SK-N-SH (cell line): Measurements from ENCODE around the gene DCP1B. TPM values are rescaled to one million over a fixed set of nuclear protein-coding genes. Genes with fewer than 3 reads are reported as not detected.

Experiments
- CTCF ChIA-PET: fragments of 300-600, 350-600 bp; formaldehyde crosslinking; extraction: SDS; loops from one replicate; lab custom pipeline; 2021; lab: Yijun Ruan, JAX
- POLR2A ChIA-PET: fragments of 350-600 bp; sonication (Branson Sonifier 250); formaldehyde crosslinking; extraction: SDS; loops from one replicate; lab custom pipeline; 2020; ENCODE audit warnings: antibody characterized with exemption, inconsistent platforms; lab: Yijun Ruan, JAX
- DNase-seq: peaks from one replicate; pipeline ENCODE4 v3.0.0; 2012
- H2AFZ ChIP-seq: fragments of 200-600 bp; sonication (generic); 2 replicates; pipeline ENCODE4 v1.8.1; 2016; ENCODE audit warnings: antibody characterized with exemption, mild to moderate bottlenecking, low read depth
- H3F3A ChIP-seq: fragments of 200-600 bp; sonication (generic); replicated peaks from 2 replicates; pipeline ENCODE3; 2016; ENCODE audit warnings: antibody characterized with exemption, mild to moderate bottlenecking; ENCODE audit not compliant: insufficient read depth
- H3K27ac ChIP-seq, 2 experiments: fragments of 200-500 bp in 1 of 2; fragments of 200-600 bp in 1 of 2; sonication (Bioruptor generic) in 1 of 2; sonication (generic), shearing (Covaris generic) in 1 of 2; 2 replicates each; pipeline versions ENCODE4 v1.5.1 to v1.6.1; 2014 to 2016; ENCODE audit warnings: low read depth in 2 of 2, inconsistent platforms in 1 of 2, low read length in 1 of 2, mild to moderate bottlenecking in 1 of 2, mixed read lengths in 1 of 2
- H3K27me3 ChIP-seq: fragments of 200-600 bp; sonication (generic), shearing (Covaris generic); 2 replicates; pipeline ENCODE4 v1.6.1; 2016; ENCODE audit warnings: mixed run types; ENCODE audit not compliant: insufficient read depth
- H3K36me3 ChIP-seq, 2 experiments: fragments of 200-500 bp in 1 of 2; fragments of 200-600 bp in 1 of 2; sonication (Bioruptor generic) in 1 of 2; sonication (generic) in 1 of 2; replicated peaks in 1 of 2; 2 replicates each; pipeline versions ENCODE3 to v1.5.1; 2014 to 2016; ENCODE audit warnings: low read length in 1 of 2, mild to moderate bottlenecking in 1 of 2; ENCODE audit not compliant: insufficient read depth in 2 of 2, control insufficient read depth in 1 of 2
- H3K4me1 ChIP-seq, 2 experiments: fragments of 200-500 bp in 1 of 2; fragments of 200-600 bp in 1 of 2; sonication (Bioruptor generic) in 1 of 2; sonication (generic), shearing (Covaris generic) in 1 of 2; 2 replicates each; pipeline versions ENCODE4 v1.5.1 to v1.6.1; 2014 to 2016; ENCODE audit warnings: low read depth in 1 of 2, low read length in 1 of 2, mixed run types in 1 of 2; ENCODE audit not compliant: insufficient read depth in 2 of 2, control insufficient read depth in 1 of 2
- H3K4me2 ChIP-seq: fragments of 200-600 bp; sonication (generic), shearing (Covaris generic); 2 replicates; pipeline ENCODE4 v1.6.1; 2017; ENCODE audit warnings: mixed run types
- H3K4me3 ChIP-seq, 2 experiments: fragments of 200-500 bp in 1 of 2; fragments of 200-600 bp in 1 of 2; sonication (Bioruptor generic) in 1 of 2; sonication (generic), shearing (Covaris generic) in 1 of 2; 2 replicates each; pipeline versions ENCODE4 v1.5.1 to v1.8.1; 2014 to 2016; ENCODE audit warnings: low read depth in 2 of 2, inconsistent platforms in 1 of 2, low read length in 1 of 2, mild to moderate bottlenecking in 1 of 2, mixed read lengths in 1 of 2, moderate library complexity in 1 of 2
- H3K79me2 ChIP-seq: fragments of 200-600 bp; sonication (generic); 2 replicates; pipeline ENCODE4 v1.8.1; 2017; ENCODE audit warnings: mild to moderate bottlenecking; ENCODE audit not compliant: insufficient read depth
- H3K9ac ChIP-seq: fragments of 200-600 bp; sonication (generic); 2 replicates; pipeline ENCODE4 v1.6.1; 2017; ENCODE audit warnings: mixed run types
- H3K9me2 ChIP-seq: fragments of 200-600 bp; sonication (generic); 2 replicates; pipeline ENCODE4 v1.6.1; 2017; ENCODE audit warnings: mixed run types
- H3K9me3 ChIP-seq: fragments of 200-600 bp; sonication (generic); 2 replicates; pipeline ENCODE4 v1.6.1; 2017; ENCODE audit warnings: mixed run types, mild to moderate bottlenecking, moderate library complexity
- H4K20me1 ChIP-seq: fragments of 200-600 bp; sonication (generic); 2 replicates; pipeline ENCODE4 v1.6.1; 2017; ENCODE audit warnings: mild to moderate bottlenecking, mixed run types; ENCODE audit not compliant: insufficient read depth
- EZH2phosphoT487 ChIP-seq: fragments of 200-600 bp; sonication (generic); IDR thresholded peaks from 2 replicates; pipeline ENCODE4 v1.6.1; 2017; ENCODE audit warnings: low read depth, mixed run types, mild to moderate bottlenecking, antibody characterized with exemption, moderate library complexity, borderline replicate concordance
- FOXM1 ChIP-seq: IDR thresholded peaks from 2 replicates; pipeline ENCODE4 v1.4.0; 2012; ENCODE audit warnings: low read depth, mild to moderate bottlenecking
- GABPA ChIP-seq: IDR thresholded peaks from 2 replicates; pipeline ENCODE4 v1.4.0; 2012; ENCODE audit warnings: low read depth, mild to moderate bottlenecking
- GATA2 ChIP-seq: sonication (generic); formaldehyde crosslinking; IDR thresholded peaks from 2 replicates; pipeline ENCODE4 v1.5.0; 2020; ENCODE audit warnings: mild to moderate bottlenecking, missing genetic modification reagents
- JUND ChIP-seq: IDR thresholded peaks from 2 replicates; pipeline ENCODE4 v1.4.0; 2012
- MEF2A ChIP-seq: IDR thresholded peaks from 2 replicates; pipeline ENCODE4 v1.4.0; 2012; ENCODE audit warnings: low read depth, borderline replicate concordance
- NFIC ChIP-seq: IDR thresholded peaks from 2 replicates; pipeline ENCODE4 v1.4.0; 2012; ENCODE audit warnings: borderline replicate concordance
- NRF1 ChIP-seq: IDR thresholded peaks from 2 replicates; pipeline ENCODE4 v1.6.1; 2012; ENCODE audit warnings: low read depth, mild to moderate bottlenecking, low read length
- RAD21 ChIP-seq: IDR thresholded peaks from 2 replicates; pipeline ENCODE4 v1.6.1; 2012; ENCODE audit warnings: mild to moderate bottlenecking, low read length
- RCOR1 ChIP-seq: fragments of 150-350 bp; IDR thresholded peaks from 2 replicates; pipeline ENCODE4 v1.6.1; 2017; ENCODE audit warnings: antibody characterized with exemption, low read length
- RFX5 ChIP-seq: IDR thresholded peaks from 2 replicates; pipeline ENCODE4 v1.6.1; 2012; ENCODE audit warnings: mild to moderate bottlenecking, improper control_type of control experiment, low read length
- RXRA ChIP-seq: IDR thresholded peaks from 2 replicates; pipeline ENCODE4 v1.4.0; 2012; ENCODE audit warnings: low read depth, mild to moderate bottlenecking, borderline replicate concordance
- SIN3A ChIP-seq: IDR thresholded peaks from 2 replicates; pipeline ENCODE4 v1.6.1; 2012; ENCODE audit warnings: low read depth, mild to moderate bottlenecking, low read length, moderate library complexity, borderline replicate concordance
- SMC3 ChIP-seq: IDR thresholded peaks from 2 replicates; pipeline ENCODE4 v1.6.1; 2012; ENCODE audit warnings: low read depth, low read length, improper control_type of control experiment
- TAF1 ChIP-seq: IDR thresholded peaks from 2 replicates; pipeline ENCODE4 v1.6.1; 2012; ENCODE audit warnings: low read depth, mild to moderate bottlenecking, low read length, moderate library complexity, borderline replicate concordance
- TCF12 ChIP-seq: IDR thresholded peaks from 2 replicates; pipeline ENCODE4 v1.4.0; 2012
- TEAD4 ChIP-seq: IDR thresholded peaks from 2 replicates; pipeline ENCODE4 v1.4.0; 2012; ENCODE audit warnings: mild to moderate bottlenecking, borderline replicate concordance; ENCODE audit not compliant: insufficient read depth
- YY1 ChIP-seq: IDR thresholded peaks from 2 replicates; pipeline ENCODE4 v1.4.0; 2012; ENCODE audit warnings: low read depth, mild to moderate bottlenecking
- WGBS: methylation state at CpG from one replicate; pipeline ENCODE4 v1.1.6; 2017; ENCODE audit warnings: low lambda C conversion rate; 5-methylcytosine and 5-hydroxymethylcytosine counted together
- polyA plus RNA-seq, 3 experiments: library from polyadenylated mRNA; depleted of rRNA; stranded (reverse); fragments of >200 nt; gene quantifications; 2 replicates each; pipeline ENCODE4 v1.2.3, GENCODE V29; 2012
- TF ChIP-seq, protein P1 (sequence below): IDR thresholded peaks from 2 replicates; pipeline ENCODE4 v1.4.0; 2012; ENCODE audit warnings: low read depth, borderline replicate concordance
- TF ChIP-seq, protein P2 (sequence below): IDR thresholded peaks from 2 replicates; pipeline ENCODE4 v1.6.1; 2012; ENCODE audit warnings: mild to moderate bottlenecking, low read depth, low read length, moderate library complexity
- TF ChIP-seq, protein P3 (sequence below): fragments of 150-350 bp; IDR thresholded peaks from 2 replicates; pipeline ENCODE4 v1.6.1; 2016; ENCODE audit warnings: mild to moderate bottlenecking, low read depth, low read length
- TF ChIP-seq, protein P4 (sequence below): IDR thresholded peaks from 2 replicates; pipeline ENCODE4 v1.4.0; 2012; ENCODE audit warnings: low read depth

DCP1B gene
- polyA plus RNA-seq, 1 of the 3 experiments (the other 2 are of a cell fraction): 18.8 TPM

DNA sequence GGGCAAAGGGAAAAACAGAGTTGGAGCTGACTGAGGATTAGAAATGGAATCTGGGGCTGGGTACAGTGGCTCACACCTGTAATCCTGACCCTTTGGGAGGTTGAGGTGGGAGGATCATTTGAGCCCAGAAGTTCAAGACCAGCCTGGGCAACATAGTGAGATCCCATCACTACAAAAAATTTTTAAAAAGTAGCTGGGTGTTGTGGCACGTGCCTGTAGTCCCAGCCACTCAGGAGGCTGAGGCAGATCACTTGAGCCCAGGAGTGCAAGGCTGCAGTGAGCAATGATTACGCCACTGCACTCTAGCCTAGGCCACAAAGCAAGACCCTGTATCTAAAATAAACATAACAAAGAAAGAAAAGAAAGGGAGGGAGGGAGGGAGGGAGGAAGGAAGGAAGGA is 14.9 kb upstream of the DCP1B start:
- Histone ChIP-seq H3F3A (no peaks in the 10 kb centered on the region), H2AFZ (no peak overlapping the region), H3K9ac (no peak overlapping the region), H3K27me3 (peaks cover 6% of the 10 kb centered on the region; the same call in 1 of the 2 replicates), H4K20me1 (no peaks in the 10 kb centered on the region), H3K4me2 (no peak overlapping the region), H3K27ac (no peak overlapping the region), H3K4me3 (no peak overlapping the region), H3K4me1 (peaks cover 0 to 30% of the 10 kb centered on the region in 2 experiments; a peak in 2 of 4 replicates), H3K9me2 (no peaks in the 10 kb centered on the region), H3K9me3 (no peaks in the 10 kb centered on the region), H3K79me2 (no peaks in the 10 kb centered on the region), H3K36me3 (no peaks in the 10 kb centered on the region)
- DNase-seq: no peak
- WGBS: 43% methylated on average over 2 of the region's 2 CpGs
- CTCF ChIA-PET: interaction anchor here (0.9 to 3.2 kb wide), 6 partner anchors 8 to 564 kb away, joined by 3 to 19 read pairs (median 4); no protein-coding TSS in a partner anchor
- TF ChIP-seq YY1: no peak
- no peak for TF ChIP-seq SMC3
- no peak for TF ChIP-seq RAD21
- no peak for TF ChIP-seq RFX5
- TF ChIP-seq NRF1: no peak
- POLR2A ChIA-PET: no interaction called here

DNA sequence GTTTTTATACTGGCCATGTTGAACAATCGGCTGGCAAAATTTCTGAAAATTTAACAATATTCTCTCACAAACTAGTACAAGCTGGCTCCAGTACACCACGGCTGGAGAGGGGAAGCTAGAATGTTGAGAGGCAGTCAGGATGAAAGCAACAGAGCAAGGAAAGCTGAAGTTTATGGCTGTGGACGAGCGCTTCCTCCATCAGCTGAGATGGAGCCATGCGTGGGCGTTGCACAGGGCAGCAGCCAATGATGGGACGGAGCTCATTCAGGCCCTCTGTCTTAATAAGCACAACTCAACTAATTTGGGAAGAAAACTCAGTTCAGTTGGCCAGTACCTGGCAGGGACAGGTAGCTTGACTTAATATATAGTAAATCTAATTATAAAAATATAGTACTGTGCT is 14.1 kb upstream of the DCP1B start:
- no peak for DNase-seq
- H3K27me3 ChIP-seq: no peaks in the 10 kb centered on the region; the same call in 1 of the 2 replicates
- no peaks in the 10 kb centered on the region for H3K9me2 ChIP-seq
- no peaks in the 10 kb centered on the region for H3F3A ChIP-seq
- WGBS: 79% methylated on average over 7 of the region's 7 CpGs
- H3K27ac ChIP-seq: no peak overlapping the region
- H3K4me1 ChIP-seq: peaks cover 0 to 37% of the 10 kb centered on the region in 2 experiments; a peak in 2 of 4 replicates
- ChIA-PET POLR2A (interaction anchor here (1.0 kb wide), 1 partner anchor 14 kb away, joined by 4 read pairs; the partner anchor contains the start of gene DCP1B), CTCF (interaction anchor here (1.0 to 3.9 kb wide), 9 partner anchors 9 to 565 kb away, joined by 3 to 19 read pairs (median 5); partner anchors contain the start of gene DCP1B)
- no peaks in the 10 kb centered on the region for H4K20me1 ChIP-seq
- H3K9ac ChIP-seq: no peak overlapping the region
- H3K4me2 ChIP-seq: no peak overlapping the region
- no peaks in the 10 kb centered on the region for H3K9me3 ChIP-seq
- no peaks in the 10 kb centered on the region for H3K79me2 ChIP-seq
- H3K4me3 ChIP-seq: no peak overlapping the region
- TF ChIP-seq EZH2phosphoT487 (no peak), SIN3A (no peak), SMC3 (no peak), TEAD4 (no peak), NRF1 (no peak), MEF2A (no peak), TAF1 (no peak), GATA2 (no peak), FOXM1 (no peak), RXRA (no peak), NFIC (no peak), RAD21 (no peak), RCOR1 (no peak), JUND (no peak), GABPA (no peak), TCF12 (no peak)
- TF ChIP-seq, protein P1, sequence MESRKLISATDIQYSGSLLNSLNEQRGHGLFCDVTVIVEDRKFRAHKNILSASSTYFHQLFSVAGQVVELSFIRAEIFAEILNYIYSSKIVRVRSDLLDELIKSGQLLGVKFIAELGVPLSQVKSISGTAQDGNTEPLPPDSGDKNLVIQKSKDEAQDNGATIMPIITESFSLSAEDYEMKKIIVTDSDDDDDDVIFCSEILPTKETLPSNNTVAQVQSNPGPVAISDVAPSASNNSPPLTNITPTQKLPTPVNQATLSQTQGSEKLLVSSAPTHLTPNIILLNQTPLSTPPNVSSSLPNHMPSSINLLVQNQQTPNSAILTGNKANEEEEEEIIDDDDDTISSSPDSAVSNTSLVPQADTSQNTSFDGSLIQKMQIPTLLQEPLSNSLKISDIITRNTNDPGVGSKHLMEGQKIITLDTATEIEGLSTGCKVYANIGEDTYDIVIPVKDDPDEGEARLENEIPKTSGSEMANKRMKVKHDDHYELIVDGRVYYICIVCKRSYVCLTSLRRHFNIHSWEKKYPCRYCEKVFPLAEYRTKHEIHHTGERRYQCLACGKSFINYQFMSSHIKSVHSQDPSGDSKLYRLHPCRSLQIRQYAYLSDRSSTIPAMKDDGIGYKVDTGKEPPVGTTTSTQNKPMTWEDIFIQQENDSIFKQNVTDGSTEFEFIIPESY: no peak
- TF ChIP-seq, protein P2, sequence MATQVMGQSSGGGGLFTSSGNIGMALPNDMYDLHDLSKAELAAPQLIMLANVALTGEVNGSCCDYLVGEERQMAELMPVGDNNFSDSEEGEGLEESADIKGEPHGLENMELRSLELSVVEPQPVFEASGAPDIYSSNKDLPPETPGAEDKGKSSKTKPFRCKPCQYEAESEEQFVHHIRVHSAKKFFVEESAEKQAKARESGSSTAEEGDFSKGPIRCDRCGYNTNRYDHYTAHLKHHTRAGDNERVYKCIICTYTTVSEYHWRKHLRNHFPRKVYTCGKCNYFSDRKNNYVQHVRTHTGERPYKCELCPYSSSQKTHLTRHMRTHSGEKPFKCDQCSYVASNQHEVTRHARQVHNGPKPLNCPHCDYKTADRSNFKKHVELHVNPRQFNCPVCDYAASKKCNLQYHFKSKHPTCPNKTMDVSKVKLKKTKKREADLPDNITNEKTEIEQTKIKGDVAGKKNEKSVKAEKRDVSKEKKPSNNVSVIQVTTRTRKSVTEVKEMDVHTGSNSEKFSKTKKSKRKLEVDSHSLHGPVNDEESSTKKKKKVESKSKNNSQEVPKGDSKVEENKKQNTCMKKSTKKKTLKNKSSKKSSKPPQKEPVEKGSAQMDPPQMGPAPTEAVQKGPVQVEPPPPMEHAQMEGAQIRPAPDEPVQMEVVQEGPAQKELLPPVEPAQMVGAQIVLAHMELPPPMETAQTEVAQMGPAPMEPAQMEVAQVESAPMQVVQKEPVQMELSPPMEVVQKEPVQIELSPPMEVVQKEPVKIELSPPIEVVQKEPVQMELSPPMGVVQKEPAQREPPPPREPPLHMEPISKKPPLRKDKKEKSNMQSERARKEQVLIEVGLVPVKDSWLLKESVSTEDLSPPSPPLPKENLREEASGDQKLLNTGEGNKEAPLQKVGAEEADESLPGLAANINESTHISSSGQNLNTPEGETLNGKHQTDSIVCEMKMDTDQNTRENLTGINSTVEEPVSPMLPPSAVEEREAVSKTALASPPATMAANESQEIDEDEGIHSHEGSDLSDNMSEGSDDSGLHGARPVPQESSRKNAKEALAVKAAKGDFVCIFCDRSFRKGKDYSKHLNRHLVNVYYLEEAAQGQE: no peak
- TF ChIP-seq, protein P3, sequence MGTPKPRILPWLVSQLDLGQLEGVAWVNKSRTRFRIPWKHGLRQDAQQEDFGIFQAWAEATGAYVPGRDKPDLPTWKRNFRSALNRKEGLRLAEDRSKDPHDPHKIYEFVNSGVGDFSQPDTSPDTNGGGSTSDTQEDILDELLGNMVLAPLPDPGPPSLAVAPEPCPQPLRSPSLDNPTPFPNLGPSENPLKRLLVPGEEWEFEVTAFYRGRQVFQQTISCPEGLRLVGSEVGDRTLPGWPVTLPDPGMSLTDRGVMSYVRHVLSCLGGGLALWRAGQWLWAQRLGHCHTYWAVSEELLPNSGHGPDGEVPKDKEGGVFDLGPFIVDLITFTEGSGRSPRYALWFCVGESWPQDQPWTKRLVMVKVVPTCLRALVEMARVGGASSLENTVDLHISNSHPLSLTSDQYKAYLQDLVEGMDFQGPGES: no peak
- TF ChIP-seq, protein P4, sequence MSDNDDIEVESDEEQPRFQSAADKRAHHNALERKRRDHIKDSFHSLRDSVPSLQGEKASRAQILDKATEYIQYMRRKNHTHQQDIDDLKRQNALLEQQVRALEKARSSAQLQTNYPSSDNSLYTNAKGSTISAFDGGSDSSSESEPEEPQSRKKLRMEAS: no peak
- H3K36me3 ChIP-seq: no peaks in the 10 kb centered on the region
- no peak overlapping the region for H2AFZ ChIP-seq
